Mesendoderm (in vitro differentiated cells): ENCODE data around the gene DDIT3.
"Not testable (repeated sequence)": the region's sequence is repeated elsewhere in the genome, so short reads cannot be mapped to it uniquely, and the experiment has no call there.

Experiments
- DNase-seq: peaks from one replicate; pipeline ENCODE4 v3.0.0; 2013
- H2AK5ac ChIP-seq: 2 replicates; pipeline ENCODE4 v1.6.1; 2013; ENCODE audit warnings: low read length, inconsistent platforms
- H2BK120ac ChIP-seq: 2 replicates; pipeline ENCODE4 v1.6.1; 2013; ENCODE audit warnings: low read depth, mild to moderate bottlenecking, low read length, moderate library complexity, mixed read lengths
- H2BK15ac ChIP-seq: replicated peaks from 2 replicates; pipeline ENCODE4 v1.6.1; 2013; ENCODE audit warnings: low read depth, mild to moderate bottlenecking, moderate library complexity
- H2BK5ac ChIP-seq: 2 replicates; pipeline ENCODE4 v1.6.1; 2013; ENCODE audit warnings: low read length, inconsistent platforms
- H3K18ac ChIP-seq: 2 replicates; pipeline ENCODE4 v1.6.1; 2013; ENCODE audit warnings: mild to moderate bottlenecking, low read length, mixed read lengths
- H3K23ac ChIP-seq: one replicate; pipeline ENCODE4 v1.6.1; 2013; ENCODE audit warnings: low read length
- H3K27ac ChIP-seq: 2 replicates; pipeline ENCODE4 v1.5.1; 2013; ENCODE audit warnings: low read depth, mild to moderate bottlenecking, inconsistent platforms, low read length, moderate library complexity
- H3K27me3 ChIP-seq: 2 replicates; pipeline ENCODE4 v1.6.1; 2013; ENCODE audit warnings: low read length, control low read depth, mild to moderate bottlenecking, inconsistent platforms; ENCODE audit not compliant: insufficient read depth, poor library complexity
- H3K36me3 ChIP-seq: 2 replicates; pipeline ENCODE4 v1.6.1; 2013; ENCODE audit warnings: low read length, inconsistent platforms; ENCODE audit not compliant: control insufficient read depth, insufficient read depth
- H3K4ac ChIP-seq: one replicate; pipeline ENCODE4 v1.6.1; 2013; ENCODE audit warnings: low read depth, mild to moderate bottlenecking, low read length, moderate library complexity
- H3K4me1 ChIP-seq: 2 replicates; pipeline ENCODE4 v1.6.1; 2013; ENCODE audit warnings: low read depth, low read length, inconsistent platforms; ENCODE audit not compliant: control insufficient read depth
- H3K4me2 ChIP-seq: 2 replicates; pipeline ENCODE4 v1.6.1; 2013; ENCODE audit warnings: low read length
- H3K4me3 ChIP-seq: 2 replicates; pipeline ENCODE4 v1.5.1; 2013; ENCODE audit warnings: mild to moderate bottlenecking, low read length
- H3K56ac ChIP-seq: one replicate; pipeline ENCODE4 v1.6.1; 2013; ENCODE audit warnings: low read length
- H3K79me1 ChIP-seq: 2 replicates; pipeline ENCODE4 v1.6.1; 2013; ENCODE audit warnings: low read length, inconsistent platforms
- H3K79me2 ChIP-seq: 2 replicates; pipeline ENCODE4 v1.6.1; 2013; ENCODE audit warnings: mild to moderate bottlenecking, low read length; ENCODE audit not compliant: control insufficient read depth, insufficient read depth
- H3K9ac ChIP-seq: 2 replicates; pipeline ENCODE4 v1.6.1; 2013; ENCODE audit warnings: low read length, inconsistent platforms
- H4K5ac ChIP-seq: one replicate; pipeline ENCODE4 v1.6.1; 2013; ENCODE audit warnings: low read length
- H4K8ac ChIP-seq: one replicate; pipeline ENCODE4 v1.6.1; 2013; ENCODE audit warnings: low read depth, mild to moderate bottlenecking, control low read depth, low read length, moderate library complexity
- WGBS: extraction: QIAGEN DNeasy Blood & Tissue Kit; methylation state at CpG from one replicate; pipeline ENCODE4 v1.1.7; 2013; ENCODE audit warnings: low lambda C conversion rate, missing lambda C conversion rate; ENCODE audit not compliant: insufficient coverage; ENCODE audit errors: extremely low coverage; 5-methylcytosine and 5-hydroxymethylcytosine counted together

Gene DDIT3

GRCh38 chr12:57514720-57515407, 5.5 kb downstream of the DDIT3 start:
- H2AK5ac ChIP-seq: no peak overlapping the region
- H4K8ac ChIP-seq: no peak overlapping the region
- no peak overlapping the region for H3K23ac ChIP-seq
- no peak overlapping the region for H3K4me3 ChIP-seq
- H4K5ac ChIP-seq: no peak overlapping the region
- peaks cover 2% of the 10 kb centered on the region for H3K4me1 ChIP-seq
- no peak overlapping the region for H3K18ac ChIP-seq
- H3K79me1 ChIP-seq: peaks cover 6% of the 10 kb centered on the region
- H3K27me3 ChIP-seq: no peaks in the 10 kb centered on the region
- no peak overlapping the region for H2BK5ac ChIP-seq
- H3K4ac ChIP-seq: no peak overlapping the region
- no peak overlapping the region for H2BK120ac ChIP-seq
- H3K56ac ChIP-seq: no peak overlapping the region
- H3K4me2 ChIP-seq: no peak overlapping the region
- peaks cover 5% of the 10 kb centered on the region for H3K79me2 ChIP-seq
- no peak overlapping the region for H2BK15ac ChIP-seq
- H3K9ac ChIP-seq: no peak overlapping the region
- no peak overlapping the region for H3K27ac ChIP-seq
- no CpG with 5 or more reads among the region's 9 CpGs for WGBS
- DNase-seq: no peak
- peaks cover 39% of the 10 kb centered on the region for H3K36me3 ChIP-seq

GRCh38 chr12:57514246-57514645, 6.1 kb downstream of the DDIT3 start:
- H3K23ac ChIP-seq, H3K18ac ChIP-seq, H3K4ac ChIP-seq, H3K56ac ChIP-seq, H3K4me3 ChIP-seq, H2AK5ac ChIP-seq, H3K9ac ChIP-seq, DNase-seq, H3K79me2 ChIP-seq, H3K4me2 ChIP-seq, H3K27me3 ChIP-seq, H2BK120ac ChIP-seq, H4K5ac ChIP-seq, H3K27ac ChIP-seq, H3K79me1 ChIP-seq, H2BK15ac ChIP-seq, H2BK5ac ChIP-seq, H3K4me1 ChIP-seq, H4K8ac ChIP-seq: not testable (repeated sequence)
- H3K36me3 ChIP-seq: peaks cover 40% of the 10 kb centered on the region
- no CpG with 5 or more reads among the region's 9 CpGs for WGBS

GRCh38 chr12:57513677-57514076, 6.6 kb downstream of the DDIT3 start:
- not testable (repeated sequence) for H4K8ac ChIP-seq, H3K56ac ChIP-seq, H3K4me2 ChIP-seq, H3K23ac ChIP-seq, H2AK5ac ChIP-seq, H2BK5ac ChIP-seq, H3K4me1 ChIP-seq, H3K18ac ChIP-seq, H2BK15ac ChIP-seq, H3K27ac ChIP-seq, H3K9ac ChIP-seq, H3K4ac ChIP-seq, H3K4me3 ChIP-seq, H2BK120ac ChIP-seq, H3K27me3 ChIP-seq, H3K79me2 ChIP-seq, H4K5ac ChIP-seq, H3K79me1 ChIP-seq, DNase-seq
- peaks cover 40% of the 10 kb centered on the region for H3K36me3 ChIP-seq
- no CpG with 5 or more reads among the region's 6 CpGs for WGBS

GRCh38 chr12:57513266-57513665, 7.0 kb downstream of the DDIT3 start:
- no peak overlapping the region for H2BK15ac ChIP-seq
- DNase-seq: no peak
- H2BK5ac ChIP-seq: no peak overlapping the region
- H3K23ac ChIP-seq: no peak overlapping the region
- no peak overlapping the region for H3K4me3 ChIP-seq
- H3K18ac ChIP-seq: no peak overlapping the region
- no peak overlapping the region for H2BK120ac ChIP-seq
- H3K79me2 ChIP-seq: peaks cover 2% of the 10 kb centered on the region
- no peak overlapping the region for H4K8ac ChIP-seq
- H3K4me1 ChIP-seq: peaks cover under 1% of the 10 kb centered on the region
- no peaks in the 10 kb centered on the region for H3K27me3 ChIP-seq
- H3K27ac ChIP-seq: no peak overlapping the region
- H3K4ac ChIP-seq: no peak overlapping the region
- peaks cover 6% of the 10 kb centered on the region for H3K79me1 ChIP-seq
- H3K36me3 ChIP-seq: peaks cover 39% of the 10 kb centered on the region
- no peak overlapping the region for H4K5ac ChIP-seq
- H3K4me2 ChIP-seq: no peak overlapping the region
- no peak overlapping the region for H3K9ac ChIP-seq
- H3K56ac ChIP-seq: no peak overlapping the region
- no CpG with 5 or more reads among the region's 5 CpGs for WGBS
- no peak overlapping the region for H2AK5ac ChIP-seq

GRCh38 chr12:57512665-57513064, 7.6 kb downstream of the DDIT3 start:
- Histone ChIP-seq H3K18ac (no peak overlapping the region), H3K79me2 (no peaks in the 10 kb centered on the region), H3K27ac (no peak overlapping the region), H2AK5ac (no peak overlapping the region), H3K4me2 (no peak overlapping the region), H3K36me3 (peaks cover 37% of the 10 kb centered on the region), H3K4ac (no peak overlapping the region), H4K8ac (no peak overlapping the region), H3K9ac (no peak overlapping the region), H4K5ac (no peak overlapping the region), H2BK5ac (no peak overlapping the region), H2BK15ac (no peak overlapping the region), H3K4me3 (no peak overlapping the region), H3K23ac (no peak overlapping the region), H3K27me3 (no peaks in the 10 kb centered on the region), H2BK120ac (no peak overlapping the region), H3K4me1 (no peaks in the 10 kb centered on the region), H3K79me1 (peaks cover 6% of the 10 kb centered on the region), H3K56ac (no peak overlapping the region)
- DNase-seq: no peak
- WGBS: no CpG with 5 or more reads among the region's 6 CpGs
